GM18507 (cell line): ENCODE measurements around the gene FRRS1L.
A peak's percentile ranks its signal among the peaks of the same experiment; 100 is the strongest.
"Not testable (repeated sequence)": the region's sequence is repeated elsewhere in the genome, so short reads cannot be mapped to it uniquely, and the experiment has no call there.

Source experiments
- DNase-seq: peaks from one replicate; pipeline ENCODE4 v3.0.0; 2011; ENCODE audit warnings: low read depth; ENCODE audit not compliant: insufficient read length; ENCODE audit errors: extremely low spot score
- FAIRE-seq: peaks from 2 replicates; lab custom pipeline; 2011; peaks lifted over from hg19 to GRCh38; lab: Jason Lieb, UNC

The FRRS1L gene

GRCh38 chr9:109141375-109141774, 25.7 kb downstream of the FRRS1L start:
- DNase-seq (no peak), FAIRE-seq (no peak)

GRCh38 chr9:109139851-109140250, 27.2 kb downstream of the FRRS1L start:
- FAIRE-seq (no peak), DNase-seq (no peak)

- FAIRE-seq, result no peak
- no peak for DNase-seq
Measured at GRCh38 chr9:109138421-109138820, 28.6 kb downstream of the FRRS1L start.

DNA sequence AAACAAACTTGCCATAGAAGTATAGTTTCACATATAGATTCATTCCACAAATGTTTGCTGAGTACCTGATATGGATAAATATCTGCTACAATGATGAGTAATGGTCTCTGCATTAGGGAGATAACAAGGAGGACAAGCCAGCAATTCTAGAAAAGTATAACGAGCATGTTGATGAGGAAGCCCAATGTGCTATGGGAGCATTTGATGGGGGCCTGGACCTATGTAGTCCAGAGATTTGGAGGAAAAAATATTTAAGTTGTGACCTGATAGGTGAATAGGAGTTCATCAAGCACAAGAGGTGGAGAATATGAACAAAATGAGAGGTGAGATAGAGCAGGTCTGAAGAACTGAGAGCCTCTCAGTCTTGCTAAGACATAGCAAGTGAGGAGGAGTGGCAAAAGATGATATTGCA, 32.9 kb downstream of the FRRS1L start:
- no peak for FAIRE-seq
- DNase-seq, result no peak

GRCh38 chr9:109133533-109133932, 33.5 kb downstream of the FRRS1L start:
- FAIRE-seq, result no peak

GRCh38 chr9:109132567-109133021, 34.5 kb downstream of the FRRS1L start:
- FAIRE-seq, result no peak
- DNase-seq, result no peak

More at GRCh38 chr9:109133533-109133932, 33.5 kb downstream of the FRRS1L start:
- DNase-seq, result no peak

- FAIRE-seq (no peak), DNase-seq (no peak)
Measured at GRCh38 chr9:109129470-109130197, 37.4 kb downstream of the FRRS1L start.

DNA sequence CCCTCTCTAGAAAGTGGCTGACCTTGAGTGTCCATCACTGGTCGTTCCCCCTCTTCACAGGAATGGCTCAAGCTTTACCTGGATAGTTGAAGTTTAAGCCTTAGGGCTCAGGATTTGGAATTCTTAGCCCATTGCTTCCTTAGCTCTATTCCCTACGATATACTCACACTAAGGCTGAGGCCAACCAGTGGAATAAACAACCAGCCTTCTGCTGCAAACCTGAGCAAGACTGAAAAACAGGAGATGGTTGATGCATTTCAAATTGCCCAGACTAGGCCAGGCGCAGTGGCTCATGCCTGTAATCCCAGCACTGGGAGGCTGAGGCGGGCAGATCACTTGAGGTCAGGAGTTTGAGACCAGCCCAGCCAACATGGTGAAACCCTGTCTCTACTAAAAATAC, 40.4 kb downstream of the FRRS1L start:
- not testable (repeated sequence) for DNase-seq

DNA sequence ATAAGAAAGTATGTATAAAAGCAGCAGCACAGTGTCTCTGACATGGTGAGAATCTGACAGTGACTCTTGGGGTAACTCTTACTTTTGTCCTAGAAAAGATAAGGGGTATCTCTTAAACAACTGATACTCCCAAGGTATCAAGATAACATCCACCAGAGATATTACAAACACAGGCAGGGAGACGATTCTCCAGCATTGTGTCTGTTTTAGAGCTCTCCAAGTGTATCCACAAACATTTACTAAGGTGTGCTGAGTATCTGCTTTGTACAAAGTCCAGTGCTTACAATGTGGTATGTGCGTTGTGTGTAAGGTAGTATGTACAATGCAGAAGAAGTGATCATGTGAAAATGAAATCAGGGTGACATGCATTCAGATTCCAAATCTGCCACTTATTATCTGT, 42.9 kb downstream of the FRRS1L start:
- DNase-seq (no peak), FAIRE-seq (no peak)

More for the DNA sequence above, 40.4 kb downstream of the FRRS1L start:
- FAIRE-seq, result not testable (repeated sequence)

DNA sequence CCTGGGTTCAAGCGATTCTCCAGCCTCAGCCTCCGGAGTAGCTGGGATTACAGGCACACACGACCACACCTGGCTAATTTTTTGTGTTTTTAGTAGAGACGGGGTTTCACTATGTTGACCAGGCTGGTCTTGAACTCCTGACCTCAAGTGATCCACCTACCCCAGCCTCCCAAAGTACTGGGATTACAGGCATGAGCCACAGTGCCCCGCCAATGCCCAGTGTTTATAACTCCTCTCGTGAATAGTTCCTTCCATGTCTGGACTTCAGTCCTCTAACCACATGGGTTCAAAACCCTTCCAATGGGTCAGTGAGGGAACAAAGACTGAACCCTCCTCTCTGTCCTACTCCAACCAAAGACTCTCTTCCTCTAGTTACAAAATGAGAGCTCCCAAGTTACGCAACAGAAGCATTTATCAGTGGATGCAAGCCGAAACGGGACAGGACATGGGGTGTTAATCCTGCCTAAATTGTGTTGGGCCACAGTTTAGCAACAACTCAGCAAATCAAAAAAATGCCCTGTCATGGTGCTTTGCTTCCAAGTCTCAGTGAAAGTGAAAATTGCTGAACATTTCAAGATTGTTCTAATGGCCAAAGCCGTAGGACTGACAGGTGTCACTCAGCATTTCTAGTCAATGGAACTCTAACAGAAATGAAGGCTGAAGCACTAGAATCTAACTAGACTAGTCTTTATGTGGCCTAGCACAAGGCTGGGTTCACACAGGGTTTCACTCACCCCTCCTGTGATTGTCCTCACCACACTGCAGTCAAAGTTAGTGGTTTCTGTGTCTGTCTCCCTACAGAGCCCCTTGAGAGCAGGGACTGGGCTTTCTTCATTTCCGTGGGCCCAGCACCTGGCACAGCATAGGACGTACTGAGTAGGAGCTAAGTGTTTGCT, 44.1 kb downstream of the FRRS1L start:
- peak; percentile 42 for FAIRE-seq
- no peak for DNase-seq

GRCh38 chr9:109121232-109121796, 45.7 kb downstream of the FRRS1L start:
- DNase-seq (no peak), FAIRE-seq (no peak)

DNA sequence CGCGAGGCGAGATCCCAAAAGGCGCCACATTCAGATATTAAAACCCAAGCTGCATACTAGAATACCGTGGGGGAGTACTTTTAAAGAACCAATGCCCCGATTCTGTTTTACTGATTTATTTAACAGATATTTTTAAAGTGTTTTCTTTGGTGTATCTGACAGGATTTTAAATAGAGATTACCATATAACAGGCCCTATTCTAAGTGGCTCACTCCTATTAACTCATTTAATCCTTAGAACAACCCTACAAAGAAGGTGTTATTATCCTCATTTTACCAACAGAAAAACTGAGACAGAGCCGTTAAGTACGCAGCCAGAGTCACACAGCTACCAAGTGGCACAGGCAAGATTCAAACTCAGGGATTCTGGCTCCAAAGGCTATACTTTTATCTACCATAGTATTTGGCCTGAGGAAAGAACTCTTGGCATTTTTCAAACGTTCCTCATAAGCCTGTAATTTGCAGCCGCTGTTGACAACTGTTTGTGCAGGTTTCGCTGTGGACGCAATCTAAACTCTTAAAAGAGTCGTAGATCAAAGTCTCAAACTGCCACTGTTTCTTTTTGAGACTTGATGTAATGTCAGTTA, 46.8 kb downstream of the FRRS1L start:
- FAIRE-seq (no peak), DNase-seq (no peak)

- DNase-seq (peak; percentile 86), FAIRE-seq (peak; percentile 89)
Measured at GRCh38 chr9:109119439-109120203, 47.4 kb downstream of the FRRS1L start, which contains the start of gene TMEM245. TMEM245 (minus strand) TSS chr9:109119947; CDS start chr9:109119913, 34 bp downstream.

GRCh38 chr9:109118808-109119438, 48.1 kb downstream of the FRRS1L start:
- no peak for FAIRE-seq
- no peak for DNase-seq

DNA sequence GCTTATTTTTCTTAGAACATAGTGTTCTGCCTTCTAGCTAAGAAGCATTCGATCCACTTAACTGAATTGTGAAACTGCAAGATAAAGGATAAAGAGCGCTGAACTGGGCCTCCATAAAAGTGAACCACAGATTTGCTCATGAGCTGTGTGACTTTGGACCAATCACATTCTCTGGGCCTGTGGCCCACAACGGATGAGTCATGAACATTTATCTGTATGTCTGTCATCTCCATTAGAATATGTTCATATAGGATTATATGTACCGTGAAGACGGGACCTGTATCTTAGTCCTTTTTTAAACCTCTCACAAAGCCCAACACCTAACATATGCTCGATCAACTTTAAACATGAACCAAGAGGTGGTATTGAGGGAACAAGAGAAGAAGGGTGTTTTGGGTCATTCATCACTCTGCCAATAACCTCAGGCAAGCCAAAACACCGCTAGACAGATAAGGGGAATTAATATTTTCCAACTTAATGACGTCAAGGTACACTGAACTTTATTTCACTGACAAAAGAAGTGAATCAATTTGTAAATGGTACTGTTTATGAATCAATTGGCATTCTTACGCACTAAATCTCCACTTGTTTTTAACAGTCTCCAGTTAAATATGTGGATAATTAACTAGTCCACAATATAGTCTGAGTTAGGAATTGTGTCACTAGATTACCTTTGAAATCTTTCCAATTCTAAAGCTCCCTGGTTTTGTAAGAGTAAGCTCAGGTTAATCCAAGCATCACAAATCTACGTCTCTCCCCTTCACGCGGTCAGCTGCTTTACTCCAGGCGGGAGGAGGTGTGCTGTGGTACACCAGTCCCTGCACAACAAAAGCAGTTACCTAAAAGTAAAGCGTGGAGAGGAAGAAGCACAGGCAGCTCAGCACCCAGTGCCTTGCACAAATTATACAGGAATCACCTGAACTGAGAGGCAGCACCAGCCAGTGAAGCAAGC, 48.9 kb downstream of the FRRS1L start:
- DNase-seq, result no peak
- FAIRE-seq, result no peak

GRCh38 chr9:109115931-109116526, 51.0 kb downstream of the FRRS1L start:
- DNase-seq (no peak), FAIRE-seq (no peak)

DNA sequence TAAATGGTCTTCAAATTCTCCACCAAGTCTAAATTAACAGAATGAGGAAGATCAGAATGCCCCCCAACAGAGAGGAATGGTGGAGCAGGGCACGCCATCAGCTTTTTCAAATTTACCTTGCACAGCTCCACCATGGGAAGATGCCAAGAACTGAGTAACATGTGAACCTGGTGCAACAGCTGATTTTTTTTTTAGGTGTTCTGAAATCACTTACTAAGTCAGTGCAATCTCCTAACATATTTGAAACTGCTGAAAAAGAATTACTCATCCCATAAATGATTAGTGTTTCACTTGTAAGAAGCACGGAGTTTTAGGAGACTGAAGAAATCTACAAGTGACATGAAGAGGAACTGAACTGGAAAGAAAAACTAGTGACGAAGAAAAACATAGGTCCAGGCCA, 52.4 kb downstream of the FRRS1L start:
- DNase-seq, result no peak
- FAIRE-seq, result no peak
